ENCODE measurements around the gene CCDC102B. TPM values are rescaled to one million over a fixed set of nuclear protein-coding genes. Genes with fewer than 3 reads are reported as not detected.

The CCDC102B gene
- total and polyA plus RNA-seq, 2 experiments from 2014 or later: 1.3 to 2.1 TPM

DNA sequence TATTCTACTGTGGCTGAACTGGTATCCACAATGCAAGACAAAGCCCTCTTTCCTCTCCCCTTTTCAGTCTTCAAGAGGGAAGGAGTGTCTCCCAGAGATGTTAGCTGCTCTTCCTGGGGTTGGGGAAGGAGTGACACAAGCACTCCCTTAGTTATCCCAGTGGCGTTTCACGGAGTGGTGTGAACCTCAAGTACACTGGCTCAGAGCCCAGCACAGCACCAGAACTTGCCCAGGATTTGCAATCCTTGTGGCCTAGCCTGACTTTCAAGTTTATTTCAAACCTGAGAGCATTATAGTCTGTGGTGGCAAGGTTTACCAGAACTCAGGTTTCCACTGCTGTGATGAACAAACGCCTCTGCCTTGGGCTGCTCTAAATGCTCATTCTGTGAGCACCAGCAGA is 162.5 kb downstream of the CCDC102B start:
- TF ChIP-seq NANOG (IDR thresholded peaks at IDR 0.05; ENCODE audit: borderline replicate concordance) (no peak), ZNF331 (CRISPR knock-in tag; IDR thresholded peaks at IDR 0.05; ENCODE audit: low read depth) (no peak), CREB1 (CRISPR knock-in tag; IDR thresholded peaks at IDR 0.05; ENCODE audit: low read depth) (no peak), POLR2AphosphoS5 (IDR thresholded peaks at IDR 0.05; ENCODE audit: low read depth) (no peak), JUNB (IDR thresholded peaks at IDR 0.05; ENCODE audit: unreplicated experiment) (no peak), ZNF114 (CRISPR knock-in tag; IDR thresholded peaks at IDR 0.05) (no peak), EZH2phosphoT487 (IDR thresholded peaks at IDR 0.05; ENCODE audit: unreplicated experiment) (no peak), EZH2 (IDR thresholded peaks at IDR 0.05; ENCODE audit: low read depth, unreplicated experiment) (no peak), STAT1 (IDR thresholded peaks at IDR 0.05; ENCODE audit: unreplicated experiment) (no peak)
- TF ChIP-seq, protein P1, sequence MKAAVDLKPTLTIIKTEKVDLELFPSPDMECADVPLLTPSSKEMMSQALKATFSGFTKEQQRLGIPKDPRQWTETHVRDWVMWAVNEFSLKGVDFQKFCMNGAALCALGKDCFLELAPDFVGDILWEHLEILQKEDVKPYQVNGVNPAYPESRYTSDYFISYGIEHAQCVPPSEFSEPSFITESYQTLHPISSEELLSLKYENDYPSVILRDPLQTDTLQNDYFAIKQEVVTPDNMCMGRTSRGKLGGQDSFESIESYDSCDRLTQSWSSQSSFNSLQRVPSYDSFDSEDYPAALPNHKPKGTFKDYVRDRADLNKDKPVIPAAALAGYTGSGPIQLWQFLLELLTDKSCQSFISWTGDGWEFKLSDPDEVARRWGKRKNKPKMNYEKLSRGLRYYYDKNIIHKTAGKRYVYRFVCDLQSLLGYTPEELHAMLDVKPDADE (IDR thresholded peaks at IDR 0.05): no peak
- TF ChIP-seq, protein P2, sequence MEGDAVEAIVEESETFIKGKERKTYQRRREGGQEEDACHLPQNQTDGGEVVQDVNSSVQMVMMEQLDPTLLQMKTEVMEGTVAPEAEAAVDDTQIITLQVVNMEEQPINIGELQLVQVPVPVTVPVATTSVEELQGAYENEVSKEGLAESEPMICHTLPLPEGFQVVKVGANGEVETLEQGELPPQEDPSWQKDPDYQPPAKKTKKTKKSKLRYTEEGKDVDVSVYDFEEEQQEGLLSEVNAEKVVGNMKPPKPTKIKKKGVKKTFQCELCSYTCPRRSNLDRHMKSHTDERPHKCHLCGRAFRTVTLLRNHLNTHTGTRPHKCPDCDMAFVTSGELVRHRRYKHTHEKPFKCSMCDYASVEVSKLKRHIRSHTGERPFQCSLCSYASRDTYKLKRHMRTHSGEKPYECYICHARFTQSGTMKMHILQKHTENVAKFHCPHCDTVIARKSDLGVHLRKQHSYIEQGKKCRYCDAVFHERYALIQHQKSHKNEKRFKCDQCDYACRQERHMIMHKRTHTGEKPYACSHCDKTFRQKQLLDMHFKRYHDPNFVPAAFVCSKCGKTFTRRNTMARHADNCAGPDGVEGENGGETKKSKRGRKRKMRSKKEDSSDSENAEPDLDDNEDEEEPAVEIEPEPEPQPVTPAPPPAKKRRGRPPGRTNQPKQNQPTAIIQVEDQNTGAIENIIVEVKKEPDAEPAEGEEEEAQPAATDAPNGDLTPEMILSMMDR (conservative IDR thresholded peaks at IDR 0.05; ENCODE audit: low read depth in 2 of 2): no peak
- TF ChIP-seq, protein P3, sequence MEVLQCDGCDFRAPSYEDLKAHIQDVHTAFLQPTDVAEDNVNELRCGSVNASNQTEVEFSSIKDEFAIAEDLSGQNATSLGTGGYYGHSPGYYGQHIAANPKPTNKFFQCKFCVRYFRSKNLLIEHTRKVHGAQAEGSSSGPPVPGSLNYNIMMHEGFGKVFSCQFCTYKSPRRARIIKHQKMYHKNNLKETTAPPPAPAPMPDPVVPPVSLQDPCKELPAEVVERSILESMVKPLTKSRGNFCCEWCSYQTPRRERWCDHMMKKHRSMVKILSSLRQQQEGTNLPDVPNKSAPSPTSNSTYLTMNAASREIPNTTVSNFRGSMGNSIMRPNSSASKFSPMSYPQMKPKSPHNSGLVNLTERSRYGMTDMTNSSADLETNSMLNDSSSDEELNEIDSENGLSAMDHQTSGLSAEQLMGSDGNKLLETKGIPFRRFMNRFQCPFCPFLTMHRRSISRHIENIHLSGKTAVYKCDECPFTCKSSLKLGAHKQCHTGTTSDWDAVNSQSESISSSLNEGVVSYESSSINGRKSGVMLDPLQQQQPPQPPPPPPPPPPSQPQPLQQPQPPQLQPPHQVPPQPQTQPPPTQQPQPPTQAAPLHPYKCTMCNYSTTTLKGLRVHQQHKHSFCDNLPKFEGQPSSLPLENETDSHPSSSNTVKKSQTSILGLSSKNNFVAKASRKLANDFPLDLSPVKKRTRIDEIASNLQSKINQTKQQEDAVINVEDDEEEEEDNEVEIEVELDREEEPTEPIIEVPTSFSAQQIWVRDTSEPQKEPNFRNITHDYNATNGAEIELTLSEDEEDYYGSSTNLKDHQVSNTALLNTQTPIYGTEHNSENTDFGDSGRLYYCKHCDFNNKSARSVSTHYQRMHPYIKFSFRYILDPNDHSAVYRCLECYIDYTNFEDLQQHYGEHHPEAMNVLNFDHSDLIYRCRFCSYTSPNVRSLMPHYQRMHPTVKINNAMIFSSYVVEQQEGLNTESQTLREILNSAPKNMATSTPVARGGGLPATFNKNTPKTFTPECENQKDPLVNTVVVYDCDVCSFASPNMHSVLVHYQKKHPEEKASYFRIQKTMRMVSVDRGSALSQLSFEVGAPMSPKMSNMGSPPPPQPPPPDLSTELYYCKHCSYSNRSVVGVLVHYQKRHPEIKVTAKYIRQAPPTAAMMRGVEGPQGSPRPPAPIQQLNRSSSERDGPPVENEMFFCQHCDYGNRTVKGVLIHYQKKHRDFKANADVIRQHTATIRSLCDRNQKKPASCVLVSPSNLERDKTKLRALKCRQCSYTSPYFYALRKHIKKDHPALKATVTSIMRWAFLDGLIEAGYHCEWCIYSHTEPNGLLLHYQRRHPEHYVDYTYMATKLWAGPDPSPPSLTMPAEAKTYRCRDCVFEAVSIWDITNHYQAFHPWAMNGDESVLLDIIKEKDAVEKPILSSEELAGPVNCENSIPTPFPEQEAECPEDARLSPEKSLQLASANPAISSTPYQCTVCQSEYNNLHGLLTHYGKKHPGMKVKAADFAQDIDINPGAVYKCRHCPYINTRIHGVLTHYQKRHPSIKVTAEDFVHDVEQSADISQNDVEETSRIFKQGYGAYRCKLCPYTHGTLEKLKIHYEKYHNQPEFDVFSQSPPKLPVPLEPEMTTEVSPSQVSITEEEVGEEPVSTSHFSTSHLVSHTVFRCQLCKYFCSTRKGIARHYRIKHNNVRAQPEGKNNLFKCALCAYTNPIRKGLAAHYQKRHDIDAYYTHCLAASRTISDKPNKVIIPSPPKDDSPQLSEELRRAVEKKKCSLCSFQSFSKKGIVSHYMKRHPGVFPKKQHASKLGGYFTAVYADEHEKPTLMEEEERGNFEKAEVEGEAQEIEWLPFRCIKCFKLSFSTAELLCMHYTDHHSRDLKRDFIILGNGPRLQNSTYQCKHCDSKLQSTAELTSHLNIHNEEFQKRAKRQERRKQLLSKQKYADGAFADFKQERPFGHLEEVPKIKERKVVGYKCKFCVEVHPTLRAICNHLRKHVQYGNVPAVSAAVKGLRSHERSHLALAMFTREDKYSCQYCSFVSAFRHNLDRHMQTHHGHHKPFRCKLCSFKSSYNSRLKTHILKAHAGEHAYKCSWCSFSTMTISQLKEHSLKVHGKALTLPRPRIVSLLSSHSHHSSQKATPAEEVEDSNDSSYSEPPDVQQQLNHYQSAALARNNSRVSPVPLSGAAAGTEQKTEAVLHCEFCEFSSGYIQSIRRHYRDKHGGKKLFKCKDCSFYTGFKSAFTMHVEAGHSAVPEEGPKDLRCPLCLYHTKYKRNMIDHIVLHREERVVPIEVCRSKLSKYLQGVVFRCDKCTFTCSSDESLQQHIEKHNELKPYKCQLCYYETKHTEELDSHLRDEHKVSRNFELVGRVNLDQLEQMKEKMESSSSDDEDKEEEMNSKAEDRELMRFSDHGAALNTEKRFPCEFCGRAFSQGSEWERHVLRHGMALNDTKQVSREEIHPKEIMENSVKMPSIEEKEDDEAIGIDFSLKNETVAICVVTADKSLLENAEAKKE (CRISPR knock-in tag; IDR thresholded peaks at IDR 0.05): no peak
- TF ChIP-seq, protein P4, sequence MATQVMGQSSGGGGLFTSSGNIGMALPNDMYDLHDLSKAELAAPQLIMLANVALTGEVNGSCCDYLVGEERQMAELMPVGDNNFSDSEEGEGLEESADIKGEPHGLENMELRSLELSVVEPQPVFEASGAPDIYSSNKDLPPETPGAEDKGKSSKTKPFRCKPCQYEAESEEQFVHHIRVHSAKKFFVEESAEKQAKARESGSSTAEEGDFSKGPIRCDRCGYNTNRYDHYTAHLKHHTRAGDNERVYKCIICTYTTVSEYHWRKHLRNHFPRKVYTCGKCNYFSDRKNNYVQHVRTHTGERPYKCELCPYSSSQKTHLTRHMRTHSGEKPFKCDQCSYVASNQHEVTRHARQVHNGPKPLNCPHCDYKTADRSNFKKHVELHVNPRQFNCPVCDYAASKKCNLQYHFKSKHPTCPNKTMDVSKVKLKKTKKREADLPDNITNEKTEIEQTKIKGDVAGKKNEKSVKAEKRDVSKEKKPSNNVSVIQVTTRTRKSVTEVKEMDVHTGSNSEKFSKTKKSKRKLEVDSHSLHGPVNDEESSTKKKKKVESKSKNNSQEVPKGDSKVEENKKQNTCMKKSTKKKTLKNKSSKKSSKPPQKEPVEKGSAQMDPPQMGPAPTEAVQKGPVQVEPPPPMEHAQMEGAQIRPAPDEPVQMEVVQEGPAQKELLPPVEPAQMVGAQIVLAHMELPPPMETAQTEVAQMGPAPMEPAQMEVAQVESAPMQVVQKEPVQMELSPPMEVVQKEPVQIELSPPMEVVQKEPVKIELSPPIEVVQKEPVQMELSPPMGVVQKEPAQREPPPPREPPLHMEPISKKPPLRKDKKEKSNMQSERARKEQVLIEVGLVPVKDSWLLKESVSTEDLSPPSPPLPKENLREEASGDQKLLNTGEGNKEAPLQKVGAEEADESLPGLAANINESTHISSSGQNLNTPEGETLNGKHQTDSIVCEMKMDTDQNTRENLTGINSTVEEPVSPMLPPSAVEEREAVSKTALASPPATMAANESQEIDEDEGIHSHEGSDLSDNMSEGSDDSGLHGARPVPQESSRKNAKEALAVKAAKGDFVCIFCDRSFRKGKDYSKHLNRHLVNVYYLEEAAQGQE (IDR thresholded peaks at IDR 0.05; ENCODE audit: unreplicated experiment): no peak
- no peak for DNase-seq (ENCODE audit: low spot score)
- no peaks in the 10 kb centered on the region for H3K27me3 ChIP-seq (ENCODE audit: insufficient read depth)
- Mint-ChIP-seq H3K9me3 (no peaks in the 10 kb centered on the region), H3K36me3 (ENCODE audit: low read depth) (no peaks in the 10 kb centered on the region), H3K4me1 (peaks cover 7% of the 10 kb centered on the region; the same call in 2 of the 3 replicates), H3K4me3 (no peak overlapping the region), H3K27ac (no peak overlapping the region), H3K27me3 (ENCODE audit: insufficient read depth, low read depth, poor library complexity) (peaks cover 3% of the 10 kb centered on the region)
- H4K20me1 ChIP-seq (replicated peaks; ENCODE audit: insufficient read depth): no peaks in the 10 kb centered on the region
- H3F3A ChIP-seq (replicated peaks; ENCODE audit: low read depth): no peaks in the 10 kb centered on the region
- ATAC-seq: no peak
- no peaks in the 10 kb centered on the region for H3K4me1 ChIP-seq (ENCODE audit: insufficient read depth)
- peak overlapping the region; percentile 25; the same call in 1 of the 2 replicates for H2AFZ ChIP-seq
- H3K4me3 ChIP-seq: no peak overlapping the region
- H3K27ac ChIP-seq (ENCODE audit: low read depth): no peak overlapping the region
- H3K36me3 ChIP-seq (ENCODE audit: insufficient read depth): no peaks in the 10 kb centered on the region
- H3K9me2 ChIP-seq (ENCODE audit: insufficient read depth): no peaks in the 10 kb centered on the region
- no peak overlapping the region for H3K4me2 ChIP-seq
- no peaks in the 10 kb centered on the region for H3K79me2 ChIP-seq (replicated peaks; ENCODE audit: insufficient read depth)
